ENCODE results near the gene TMED6. TPM values are rescaled to one million over a fixed set of nuclear protein-coding genes. Genes with fewer than 3 reads are reported as not detected.

TMED6 gene
- total RNA-seq, 1 donor from 2014 or later: not detected

GRCh38 chr16:69318911-69319289, 32.7 kb downstream of the TMED6 start:
- no peak overlapping the region for H3K27ac Mint-ChIP-seq
- Histone ChIP-seq H3K79me2 (ENCODE audit: low read depth) (peaks cover 34% of the 10 kb centered on the region), H3K36me3 (no peaks in the 10 kb centered on the region)

GRCh38 chr16:69318177-69318910, 33.2 kb downstream of the TMED6 start:
- TF ChIP-seq EZH2 (IDR thresholded peaks at IDR 0.05): no peak
- TF ChIP-seq CTCF (IDR thresholded peaks at IDR 0.05): no peak
- no peak for TF ChIP-seq EZH2phosphoT487 (IDR thresholded peaks at IDR 0.05)
- peaks cover 35% of the 10 kb centered on the region for H4K20me1 ChIP-seq (ENCODE audit: low read depth)
- H3K4me2 ChIP-seq: no peak overlapping the region
- H3K9ac ChIP-seq: no peak overlapping the region
- H3K4me3 ChIP-seq: no peak overlapping the region
- no peak overlapping the region for H3K27ac ChIP-seq
- Mint-ChIP-seq H3K4me1 (peaks cover under 1% of the 10 kb centered on the region), H3K27ac (no peak overlapping the region), H3K9me3 (no peaks in the 10 kb centered on the region), H3K27me3 (ENCODE audit: insufficient read depth, low read depth) (peaks cover 3% of the 10 kb centered on the region), H3K36me3 (peaks cover 33% of the 10 kb centered on the region), H3K4me3 (no peak overlapping the region)
- no peaks in the 10 kb centered on the region for H3K36me3 ChIP-seq
- no peak overlapping the region for H2AFZ ChIP-seq (replicated peaks)
- peaks cover 3% of the 10 kb centered on the region for H3F3A ChIP-seq (ENCODE audit: low read depth)
- no peaks in the 10 kb centered on the region for H3K9me3 ChIP-seq (ENCODE audit: low read depth)
- H3K79me2 ChIP-seq (ENCODE audit: low read depth): peaks cover 36% of the 10 kb centered on the region
- no peak for DNase-seq (ENCODE audit: low spot score)
- no peaks in the 10 kb centered on the region for H3K27me3 ChIP-seq
- no peaks in the 10 kb centered on the region for H3K4me1 ChIP-seq

More at GRCh38 chr16:69318911-69319289, 32.7 kb downstream of the TMED6 start:
- no peaks in the 10 kb centered on the region for H3K4me1 Mint-ChIP-seq
- no peak overlapping the region for H3K4me3 Mint-ChIP-seq
- Histone ChIP-seq H3K27ac (no peak overlapping the region), H3K4me2 (no peak overlapping the region), H3K4me1 (no peaks in the 10 kb centered on the region), H3K27me3 (no peaks in the 10 kb centered on the region), H3K4me3 (no peak overlapping the region), H3F3A (ENCODE audit: low read depth) (peaks cover 3% of the 10 kb centered on the region), H3K9me3 (ENCODE audit: low read depth) (no peaks in the 10 kb centered on the region), H2AFZ (replicated peaks) (no peak overlapping the region), H3K9ac (no peak overlapping the region), H4K20me1 (ENCODE audit: low read depth) (peaks cover 39% of the 10 kb centered on the region)
- no peak for DNase-seq (ENCODE audit: low spot score)
- H3K27me3 Mint-ChIP-seq (ENCODE audit: insufficient read depth, low read depth): peaks cover 3% of the 10 kb centered on the region
- no peak for TF ChIP-seq EZH2phosphoT487 (IDR thresholded peaks at IDR 0.05)
- no peak for TF ChIP-seq CTCF (IDR thresholded peaks at IDR 0.05)
- TF ChIP-seq EZH2 (IDR thresholded peaks at IDR 0.05): no peak
- H3K9me3 Mint-ChIP-seq: no peaks in the 10 kb centered on the region
- H3K36me3 Mint-ChIP-seq: peaks cover 31% of the 10 kb centered on the region

- Mint-ChIP-seq H3K4me3 (no peak overlapping the region), H3K9me3 (no peaks in the 10 kb centered on the region), H3K36me3 (peaks cover 26% of the 10 kb centered on the region), H3K27ac (no peak overlapping the region), H3K4me1 (peaks cover 9% of the 10 kb centered on the region), H3K27me3 (ENCODE audit: insufficient read depth, low read depth) (peaks cover 3% of the 10 kb centered on the region)
- no peaks in the 10 kb centered on the region for H3K36me3 ChIP-seq
- H3K4me1 ChIP-seq: no peaks in the 10 kb centered on the region
- TF ChIP-seq CTCF (IDR thresholded peaks at IDR 0.05): no peak
- no peak for TF ChIP-seq EZH2phosphoT487 (IDR thresholded peaks at IDR 0.05)
- no peak for TF ChIP-seq EZH2 (IDR thresholded peaks at IDR 0.05)
- no peak for DNase-seq (ENCODE audit: low spot score)
- H3K9ac ChIP-seq: no peak overlapping the region
- peaks cover 28% of the 10 kb centered on the region for H4K20me1 ChIP-seq (ENCODE audit: low read depth)
- no peak overlapping the region for H3K4me3 ChIP-seq
- no peak overlapping the region for H3K27ac ChIP-seq
- H3K27me3 ChIP-seq: no peaks in the 10 kb centered on the region
- H2AFZ ChIP-seq (replicated peaks): no peak overlapping the region
- peaks cover 40% of the 10 kb centered on the region for H3K79me2 ChIP-seq (ENCODE audit: low read depth)
- H3K9me3 ChIP-seq (ENCODE audit: low read depth): no peaks in the 10 kb centered on the region
- no peak overlapping the region for H3K4me2 ChIP-seq
- peaks cover 3% of the 10 kb centered on the region for H3F3A ChIP-seq (ENCODE audit: low read depth)
Measured at GRCh38 chr16:69316595-69317034, 35.0 kb downstream of the TMED6 start.
